Gastrocnemius medialis (tissue), 4 donors: ENCODE data around the gene PLCB1.

Experiments used
- CTCF ChIP-seq, 5 experiments: fragments of 450-650 bp in 3 of 5; fragments of 200-600 bp in 2 of 5; sonication (generic) in 2 of 5; IDR thresholded peaks in 4 of 5; conservative IDR thresholded peaks in 1 of 5; 1 replicate in 4 of 5; 2 replicates in 1 of 5; pipeline ENCODE4 v1.5.1; 2016 to 2019; ENCODE audit warnings: antibody characterized with exemption in 5 of 5, mild to moderate bottlenecking in 3 of 5, moderate library complexity in 3 of 5
- POLR2A ChIP-seq, 2 donors: fragments of 450-650 bp; IDR thresholded peaks; one replicate each; pipeline ENCODE4 v1.6.1; 2017; ENCODE audit warnings: antibody characterized with exemption in 2 of 2, mild to moderate bottlenecking in 2 of 2, moderate library complexity in 2 of 2

- no peak for TF ChIP-seq CTCF (IDR thresholded peaks at IDR 0.05 in 4 of 5, conservative IDR thresholded peaks at IDR 0.05 in 1 of 5)
- no peak for TF ChIP-seq POLR2A (IDR thresholded peaks at IDR 0.05)
Measured at GRCh38 chr20:8226106-8226505, 94.0 kb downstream of the PLCB1 start.
